Cardiac muscle cell (in vitro differentiated cells and primary cell): ENCODE data around the gene PAPOLA. TPM values are rescaled to one million over a fixed set of nuclear protein-coding genes. Genes with fewer than 3 reads are reported as not detected.

Source experiments
- DNase-seq, 2 donors: peaks; one replicate each; pipeline versions ENCODE4 v3.0.0 to v3.0.0-alpha.2; 2010 to 2017; ENCODE audit warnings: low read depth in 1 of 2, low spot score in 1 of 2
- H3K27ac ChIP-seq: fragments of 200-600 bp; sonication (generic); 2 replicates; pipeline ENCODE4 v1.5.1; 2016
- H3K27me3 ChIP-seq: fragments of 200-600 bp; sonication (generic); 2 replicates; pipeline ENCODE4 v1.6.0; 2016; ENCODE audit warnings: control low read depth
- H3K36me3 ChIP-seq: fragments of 200-600 bp; sonication (generic); 2 replicates; pipeline ENCODE4 v1.5.1; 2016; ENCODE audit warnings: control low read depth
- H3K4me1 ChIP-seq: fragments of 200-600 bp; sonication (generic); 2 replicates; pipeline ENCODE4 v1.8.1; 2017; ENCODE audit warnings: low read depth, mild to moderate bottlenecking, mixed run types
- H3K4me3 ChIP-seq: fragments of 200-600 bp; sonication (generic); 2 replicates; pipeline ENCODE4 v1.5.1; 2016; ENCODE audit warnings: mild to moderate bottlenecking
- H3K9me3 ChIP-seq: fragments of 200-600 bp; sonication (generic); 2 replicates; pipeline ENCODE4 v1.5.1; 2017; ENCODE audit warnings: low read depth, mild to moderate bottlenecking, control low read depth
- CTCF ChIP-seq: IDR thresholded peaks from 2 replicates; pipeline ENCODE4 v1.5.1; 2012; ENCODE audit warnings: low read depth, mild to moderate bottlenecking, low read length
- polyA plus RNA-seq: library from polyadenylated mRNA; unstranded; fragments of >200 nt; fragmentation: Nextera tagmentation; extraction: Ambion mirVana; gene quantifications from 2 replicates; pipeline ENCODE4 v1.2.1, GENCODE V29; 2016
- total RNA-seq: library from RNA; depleted of rRNA; stranded (reverse); fragments of >200 nt; gene quantifications from 2 replicates; pipeline ENCODE4 v1.2.3, GENCODE V29; 2016

The PAPOLA gene
- total and polyA plus RNA-seq, 2 experiments from 2014 or later = 54.9 to 97.7 TPM

- no peak for TF ChIP-seq CTCF
- no peak for DNase-seq
- Histone ChIP-seq H3K4me3 (no peak overlapping the region), H3K27ac (no peak overlapping the region), H3K27me3 (no peaks in the 10 kb centered on the region), H3K9me3 (no peaks in the 10 kb centered on the region), H3K36me3 (no peaks in the 10 kb centered on the region), H3K4me1 (no peaks in the 10 kb centered on the region)
These were observed 83.9 kb downstream of the PAPOLA start for GRCh38 chr14:96586056-96586455.

GRCh38 chr14:96586921-96587822, 85.0 kb downstream of the PAPOLA start:
- Histone ChIP-seq H3K4me1 (no peaks in the 10 kb centered on the region), H3K9me3 (no peaks in the 10 kb centered on the region), H3K4me3 (no peak overlapping the region), H3K36me3 (no peaks in the 10 kb centered on the region), H3K27me3 (no peaks in the 10 kb centered on the region), H3K27ac (no peak overlapping the region)
- no peak for TF ChIP-seq CTCF
- DNase-seq = no peak

- TF ChIP-seq CTCF = no peak
- Histone ChIP-seq H3K4me3 (no peak overlapping the region), H3K36me3 (no peaks in the 10 kb centered on the region), H3K9me3 (no peaks in the 10 kb centered on the region), H3K27me3 (peaks cover 2% of the 10 kb centered on the region), H3K27ac (no peak overlapping the region), H3K4me1 (no peaks in the 10 kb centered on the region)
- DNase-seq = no peak
These were observed 85.7 kb downstream of the PAPOLA start for GRCh38 chr14:96587823-96588385.

GRCh38 chr14:96588410-96589257, 86.5 kb downstream of the PAPOLA start:
- Histone ChIP-seq H3K4me3 (no peak overlapping the region), H3K27me3 (peaks cover 9% of the 10 kb centered on the region), H3K36me3 (no peaks in the 10 kb centered on the region), H3K9me3 (no peaks in the 10 kb centered on the region), H3K27ac (no peak overlapping the region), H3K4me1 (no peaks in the 10 kb centered on the region)
- no peak for TF ChIP-seq CTCF
- no peak for DNase-seq

GRCh38 chr14:96589577-96589976, 87.4 kb downstream of the PAPOLA start:
- no peaks in the 10 kb centered on the region for H3K36me3 ChIP-seq
- no peak overlapping the region for H3K4me3 ChIP-seq
- DNase-seq = no peak
- H3K27me3 ChIP-seq = peaks cover 10% of the 10 kb centered on the region
- H3K4me1 ChIP-seq = no peaks in the 10 kb centered on the region
- H3K9me3 ChIP-seq = no peaks in the 10 kb centered on the region
- H3K27ac ChIP-seq = no peak overlapping the region
- TF ChIP-seq CTCF = no peak
